HUES6 (cell line): ENCODE data around the gene PLSCR2.
"Not testable (repeated sequence)": the region's sequence is repeated elsewhere in the genome, so short reads cannot be mapped to it uniquely, and the experiment has no call there.

Source experiments
- H3K27ac ChIP-seq: 2 replicates; pipeline ENCODE4 v1.7.0; 2013; ENCODE audit warnings: low read depth, mild to moderate bottlenecking, low read length, inconsistent platforms
- H3K27me3 ChIP-seq: 2 replicates; pipeline ENCODE4 v1.6.1; 2013; ENCODE audit warnings: low read length; ENCODE audit not compliant: control insufficient read depth, insufficient read depth
- H3K36me3 ChIP-seq: 2 replicates; pipeline ENCODE4 v1.6.1; 2013; ENCODE audit warnings: low read length; ENCODE audit not compliant: control insufficient read depth, insufficient read depth
- H3K4me1 ChIP-seq: 2 replicates; pipeline ENCODE4 v1.6.1; 2013; ENCODE audit warnings: low read length; ENCODE audit not compliant: control insufficient read depth, insufficient read depth
- H3K4me3 ChIP-seq: 2 replicates; pipeline ENCODE4 v1.5.1; 2013; ENCODE audit warnings: low read depth, low read length
- H3K9ac ChIP-seq: one replicate; pipeline ENCODE4 v1.6.1; 2013; ENCODE audit warnings: mild to moderate bottlenecking, low read length
- H3K9me3 ChIP-seq: 2 replicates; pipeline ENCODE4 v1.6.1; 2013; ENCODE audit warnings: low read depth, low read length; ENCODE audit not compliant: control insufficient read depth, insufficient read depth

PLSCR2 gene

DNA sequence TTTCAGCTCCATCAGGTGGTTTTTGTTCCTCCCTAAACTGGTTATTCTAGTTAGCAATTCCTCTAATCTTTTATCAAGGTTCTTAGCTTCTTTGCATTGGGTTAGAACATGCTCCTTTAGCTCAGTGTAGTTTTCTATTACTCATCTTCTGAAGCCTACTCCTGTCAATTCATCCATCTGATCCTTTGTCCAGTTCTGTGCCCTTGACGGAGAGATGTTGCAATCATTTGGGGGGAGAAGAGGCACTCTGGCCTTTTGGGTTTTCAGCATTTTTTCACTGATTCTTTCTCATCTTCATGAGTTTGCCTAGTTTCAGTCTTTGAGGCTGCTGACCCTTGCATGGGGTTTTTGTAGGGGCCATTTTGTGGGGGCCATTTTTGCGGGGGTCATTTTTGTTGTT, 5.6 kb upstream of the PLSCR2 start:
- H3K36me3 ChIP-seq, H3K4me1 ChIP-seq, H3K9me3 ChIP-seq, H3K4me3 ChIP-seq, H3K27ac ChIP-seq, H3K27me3 ChIP-seq, H3K9ac ChIP-seq: not testable (repeated sequence)

DNA sequence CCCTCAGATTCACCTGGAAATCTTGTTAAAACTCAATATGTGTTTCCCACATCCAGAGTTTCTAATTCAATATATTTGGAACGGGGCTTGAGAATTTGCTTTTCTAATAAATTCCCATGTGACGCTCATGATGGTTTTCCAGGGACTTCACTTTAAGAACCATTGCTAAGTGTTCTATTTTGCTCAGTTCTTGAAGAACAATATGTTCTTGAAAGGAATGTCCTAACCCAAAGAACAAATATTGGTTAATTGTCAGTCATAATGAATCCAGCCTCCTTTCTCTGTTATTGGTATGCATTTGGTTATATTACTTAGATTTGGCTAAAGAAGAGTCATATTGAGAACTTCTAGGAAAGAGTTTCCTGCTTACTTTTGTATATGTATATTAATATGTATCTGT, 4.4 kb upstream of the PLSCR2 start:
- H3K9me3 ChIP-seq = no peaks in the 10 kb centered on the region
- H3K4me3 ChIP-seq = no peak overlapping the region
- no peak overlapping the region for H3K9ac ChIP-seq
- no peak overlapping the region for H3K27ac ChIP-seq
- no peaks in the 10 kb centered on the region for H3K36me3 ChIP-seq
- H3K27me3 ChIP-seq = no peaks in the 10 kb centered on the region
- no peaks in the 10 kb centered on the region for H3K4me1 ChIP-seq

DNA sequence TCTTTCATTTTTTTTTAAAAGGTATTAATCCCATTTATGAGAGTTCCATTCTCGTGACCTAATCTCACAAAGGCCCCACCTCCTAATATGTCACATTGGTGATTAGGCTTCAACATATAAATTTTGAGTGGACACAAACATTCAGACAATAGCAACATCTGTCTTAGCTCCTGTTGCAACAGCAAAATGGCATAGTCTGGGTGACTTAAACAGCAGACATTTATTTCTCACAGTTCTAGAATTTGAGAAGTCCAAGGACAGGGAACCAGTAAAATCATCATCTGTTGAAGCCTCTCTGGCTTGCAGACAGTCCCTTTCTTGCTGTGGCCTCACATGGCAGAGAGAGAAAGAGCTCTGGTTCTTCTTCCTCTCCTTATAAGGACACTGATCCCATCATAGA, 3.2 kb upstream of the PLSCR2 start:
- H3K36me3 ChIP-seq = no peaks in the 10 kb centered on the region
- H3K4me1 ChIP-seq = no peaks in the 10 kb centered on the region
- no peak overlapping the region for H3K9ac ChIP-seq
- H3K4me3 ChIP-seq = no peak overlapping the region
- no peaks in the 10 kb centered on the region for H3K9me3 ChIP-seq
- no peak overlapping the region for H3K27ac ChIP-seq
- H3K27me3 ChIP-seq = no peaks in the 10 kb centered on the region

DNA sequence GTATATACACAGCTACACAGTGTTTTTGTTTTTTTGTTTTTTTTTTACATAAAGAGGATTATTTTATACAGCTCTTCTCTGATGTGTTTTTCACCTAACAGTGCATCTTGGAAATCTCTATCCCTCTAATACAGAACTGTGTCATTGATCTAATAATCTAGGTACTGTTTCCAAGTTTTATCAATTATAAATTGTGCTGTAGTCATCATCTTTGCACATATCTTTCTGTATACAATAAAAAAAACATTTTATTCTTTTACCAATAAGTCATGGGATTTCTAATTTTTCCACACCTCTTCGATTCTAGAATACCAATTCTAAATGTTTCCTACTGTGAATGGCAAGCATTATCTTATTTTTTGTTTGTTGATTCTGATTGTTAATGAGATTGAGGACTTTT, 1.7 kb upstream of the PLSCR2 start:
- Histone ChIP-seq H3K4me3 (no peak overlapping the region), H3K27me3 (no peaks in the 10 kb centered on the region)

DNA sequence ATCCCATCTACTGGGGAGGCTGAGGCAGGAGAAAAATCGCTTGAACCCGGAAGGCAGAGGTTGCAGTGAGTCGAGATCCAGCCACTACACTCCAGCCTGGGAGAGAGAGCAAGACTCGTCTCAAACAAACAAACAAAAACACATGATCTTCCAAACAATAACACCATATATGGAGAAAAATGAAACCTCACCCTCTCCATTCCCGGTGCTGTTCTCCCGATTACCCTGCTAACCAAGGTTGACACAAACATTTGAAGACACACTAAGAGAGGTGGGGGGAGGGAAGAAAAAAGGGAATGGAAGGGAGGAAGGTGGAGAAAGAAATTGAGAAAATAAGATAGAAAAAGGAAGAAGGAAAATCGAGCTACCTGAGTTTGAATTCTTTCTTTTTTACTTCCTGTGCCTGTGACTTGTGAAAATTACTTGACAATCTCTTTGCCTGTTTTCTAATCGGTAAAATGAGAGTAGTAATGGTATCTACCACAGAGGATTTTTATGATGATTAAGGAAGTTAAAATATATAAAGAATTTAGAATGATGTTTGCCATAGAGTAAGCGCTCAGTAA, 1.1 kb upstream of the PLSCR2 start:
- H3K27me3 ChIP-seq = no peaks in the 10 kb centered on the region
- H3K4me1 ChIP-seq = no peaks in the 10 kb centered on the region
- H3K9ac ChIP-seq = no peak overlapping the region
- H3K9me3 ChIP-seq = no peaks in the 10 kb centered on the region
- no peak overlapping the region for H3K4me3 ChIP-seq
- no peak overlapping the region for H3K27ac ChIP-seq
- no peaks in the 10 kb centered on the region for H3K36me3 ChIP-seq

More for the DNA sequence above, 1.7 kb upstream of the PLSCR2 start:
- Histone ChIP-seq H3K9ac (no peak overlapping the region), H3K4me1 (no peaks in the 10 kb centered on the region), H3K9me3 (no peaks in the 10 kb centered on the region), H3K27ac (no peak overlapping the region), H3K36me3 (no peaks in the 10 kb centered on the region)

DNA sequence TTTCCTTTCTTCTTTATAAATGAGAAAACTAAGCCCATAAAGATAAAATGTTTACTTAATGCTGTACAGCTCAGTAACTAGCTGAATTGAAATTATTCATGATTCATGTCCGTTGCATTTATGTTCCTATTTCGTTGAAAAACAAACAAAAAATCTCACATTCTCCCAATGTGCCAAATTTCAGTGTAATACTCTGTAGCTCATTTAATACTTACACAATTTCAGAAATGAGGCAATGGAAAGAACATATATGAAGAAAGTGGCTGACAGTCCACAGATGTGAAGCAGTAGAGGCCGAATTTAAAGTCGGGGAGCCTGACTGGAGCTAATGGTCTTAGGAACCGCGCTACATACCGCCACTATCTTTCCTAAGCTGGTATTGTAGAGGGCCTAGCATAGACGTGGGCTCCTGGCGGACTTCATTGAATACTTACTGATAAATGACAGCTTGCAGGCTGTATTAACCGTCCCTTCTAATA, 651 bp downstream of the PLSCR2 start:
- Histone ChIP-seq H3K9ac (no peak overlapping the region), H3K36me3 (no peaks in the 10 kb centered on the region), H3K4me3 (peak overlapping the region; percentile 56; the same call in 1 of the 2 replicates), H3K4me1 (no peaks in the 10 kb centered on the region), H3K27me3 (no peaks in the 10 kb centered on the region), H3K27ac (no peak overlapping the region), H3K9me3 (no peaks in the 10 kb centered on the region)

DNA sequence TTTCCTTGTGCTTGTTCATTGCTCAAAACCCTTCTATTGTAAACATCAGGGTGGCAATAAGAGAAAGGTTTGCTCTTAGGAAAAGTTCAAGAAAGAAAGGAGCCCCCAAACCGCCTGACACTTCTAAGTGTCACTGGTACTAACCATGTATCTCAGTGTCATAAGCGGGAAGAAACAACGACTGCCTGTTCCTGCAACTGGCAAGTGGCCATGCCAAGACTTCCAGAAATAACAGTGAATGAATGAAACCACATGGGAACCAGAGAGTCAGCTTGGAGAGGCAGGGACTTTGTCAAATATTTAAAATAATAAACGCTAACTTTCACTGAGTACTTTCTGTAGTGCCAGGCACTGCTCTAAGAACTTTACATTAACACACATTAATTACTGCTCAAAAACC, 1.1 kb downstream of the PLSCR2 start:
- H3K9ac ChIP-seq = no peak overlapping the region
- no peaks in the 10 kb centered on the region for H3K4me1 ChIP-seq
- no peak overlapping the region for H3K27ac ChIP-seq
- no peak overlapping the region for H3K4me3 ChIP-seq
- no peaks in the 10 kb centered on the region for H3K27me3 ChIP-seq
- H3K36me3 ChIP-seq = no peaks in the 10 kb centered on the region
- no peaks in the 10 kb centered on the region for H3K9me3 ChIP-seq

DNA sequence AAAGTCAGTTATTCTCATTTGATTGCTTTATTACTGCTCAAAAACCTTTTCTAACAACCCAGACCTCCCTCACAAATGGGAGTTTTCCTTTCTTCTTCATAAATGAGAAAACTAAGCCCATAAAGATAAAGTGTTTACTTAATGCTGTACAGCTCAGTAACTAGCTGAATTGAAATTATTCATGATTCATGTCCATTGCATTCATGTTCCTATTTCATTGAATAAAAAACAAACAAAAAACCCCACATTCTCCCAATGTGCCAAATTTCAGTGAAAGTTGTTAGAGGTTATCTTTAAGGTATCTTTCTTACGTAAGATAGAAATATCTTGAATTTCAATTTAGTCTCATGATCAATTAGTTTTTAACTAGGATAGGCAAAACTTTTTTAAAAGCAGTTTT, 2.8 kb downstream of the PLSCR2 start:
- no peaks in the 10 kb centered on the region for H3K27me3 ChIP-seq
- H3K4me1 ChIP-seq = no peaks in the 10 kb centered on the region
- H3K9me3 ChIP-seq = no peaks in the 10 kb centered on the region; the same call in 1 of the 2 replicates
- no peak overlapping the region for H3K9ac ChIP-seq
- no peaks in the 10 kb centered on the region for H3K36me3 ChIP-seq
- H3K4me3 ChIP-seq = no peak overlapping the region
- no peak overlapping the region for H3K27ac ChIP-seq

DNA sequence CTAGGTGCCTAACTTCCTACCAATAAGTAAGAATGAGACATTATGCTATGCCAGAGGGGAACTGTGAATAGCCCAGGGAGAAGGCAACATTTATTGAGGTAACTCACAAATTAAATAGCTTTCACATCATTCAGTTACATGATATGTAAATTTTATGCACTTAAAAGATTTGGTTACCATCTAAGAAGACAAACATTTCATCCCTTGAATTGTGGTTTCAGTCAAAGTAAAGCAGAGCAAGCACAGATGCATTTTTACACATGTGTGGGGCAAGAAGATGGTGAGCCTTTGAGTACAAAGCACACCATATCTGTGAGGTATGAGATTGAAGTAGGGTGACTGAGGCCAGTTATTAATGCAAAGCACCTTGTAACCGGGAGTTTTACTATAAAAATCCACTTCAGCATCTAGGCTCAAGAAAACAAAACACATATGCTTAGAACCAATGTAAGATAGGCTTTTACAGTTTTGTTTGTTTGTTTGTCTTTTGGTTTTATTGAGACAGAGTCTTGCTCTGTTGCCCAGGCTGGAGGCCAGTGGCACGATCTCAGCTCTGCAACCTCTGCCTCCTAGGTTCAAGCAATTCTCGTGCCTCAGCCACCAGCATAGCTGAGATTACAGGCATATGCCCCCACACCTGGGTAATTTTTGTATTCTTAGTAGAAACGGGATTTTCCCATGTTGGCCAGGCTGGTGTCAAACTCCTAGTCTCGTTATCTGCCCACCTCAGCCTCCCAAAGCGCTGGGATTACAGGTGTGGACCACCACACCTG, 3.5 kb downstream of the PLSCR2 start:
- no peaks in the 10 kb centered on the region; the same call in 1 of the 2 replicates for H3K9me3 ChIP-seq
- no peak overlapping the region for H3K4me3 ChIP-seq
- H3K4me1 ChIP-seq = no peaks in the 10 kb centered on the region

DNA sequence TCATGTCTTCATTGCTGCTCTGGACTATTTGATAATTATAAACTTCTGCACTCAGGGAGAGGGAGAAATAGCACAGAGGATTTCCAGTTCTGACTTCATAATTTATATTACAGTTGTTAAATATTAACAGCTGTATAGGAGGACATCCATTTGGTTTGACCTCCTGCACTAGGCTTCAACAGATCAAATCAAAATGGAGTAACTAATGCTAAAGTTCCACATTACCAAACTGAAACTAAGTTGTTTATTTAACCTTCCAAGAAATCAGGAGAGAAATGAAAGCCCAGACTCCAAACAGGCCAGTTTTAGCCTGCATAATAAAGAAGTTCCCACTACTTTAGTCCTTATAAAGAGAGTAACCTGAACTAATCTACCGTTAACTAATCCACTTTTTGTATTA, 4.6 kb downstream of the PLSCR2 start:
- no peak overlapping the region for H3K4me3 ChIP-seq
- no peaks in the 10 kb centered on the region for H3K27me3 ChIP-seq
- H3K36me3 ChIP-seq = no peaks in the 10 kb centered on the region
- no peaks in the 10 kb centered on the region; the same call in 1 of the 2 replicates for H3K9me3 ChIP-seq
- no peak overlapping the region for H3K9ac ChIP-seq
- H3K4me1 ChIP-seq = no peaks in the 10 kb centered on the region
- H3K27ac ChIP-seq = no peak overlapping the region

More for the DNA sequence above, 3.5 kb downstream of the PLSCR2 start:
- Histone ChIP-seq H3K27ac (no peak overlapping the region), H3K27me3 (no peaks in the 10 kb centered on the region), H3K9ac (no peak overlapping the region), H3K36me3 (no peaks in the 10 kb centered on the region)

DNA sequence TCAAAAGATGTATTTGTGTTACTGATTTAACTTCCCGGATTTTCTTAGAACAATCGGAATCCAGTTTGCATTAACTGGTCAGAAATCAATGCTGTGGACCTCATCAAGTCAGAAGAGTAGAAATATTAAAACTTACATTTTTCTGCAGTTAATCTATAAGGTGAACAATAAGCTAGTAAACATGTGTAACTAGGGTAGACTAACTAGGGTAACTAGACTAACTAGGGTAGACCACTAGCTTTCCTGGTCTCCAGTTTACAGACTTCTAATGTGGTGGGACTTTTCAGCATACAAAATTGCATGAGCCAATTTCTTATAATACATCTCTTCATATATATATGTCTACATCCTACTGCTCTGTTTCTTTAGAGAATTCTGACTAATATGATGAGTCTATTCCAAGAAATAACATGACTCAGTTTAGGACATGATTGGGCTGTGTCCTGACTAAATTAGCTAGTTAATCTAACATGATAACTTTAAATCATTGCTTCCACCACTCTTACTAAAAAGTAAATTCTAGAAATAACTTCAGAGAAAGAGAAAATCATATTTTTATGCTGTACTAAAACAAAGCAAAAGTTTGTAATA, 5.3 kb downstream of the PLSCR2 start:
- H3K27me3 ChIP-seq = no peaks in the 10 kb centered on the region
- no peak overlapping the region for H3K4me3 ChIP-seq
- no peaks in the 10 kb centered on the region for H3K4me1 ChIP-seq
- no peaks in the 10 kb centered on the region for H3K36me3 ChIP-seq
- H3K27ac ChIP-seq = no peak overlapping the region
- H3K9ac ChIP-seq = no peak overlapping the region
- no peaks in the 10 kb centered on the region; the same call in 1 of the 2 replicates for H3K9me3 ChIP-seq
